ENCODE measurements around the gene NFKBIA.
"Not testable (repeated sequence)": the region's sequence is repeated elsewhere in the genome, so short reads cannot be mapped to it uniquely, and the experiment has no call there.

NFKBIA gene, protein sequence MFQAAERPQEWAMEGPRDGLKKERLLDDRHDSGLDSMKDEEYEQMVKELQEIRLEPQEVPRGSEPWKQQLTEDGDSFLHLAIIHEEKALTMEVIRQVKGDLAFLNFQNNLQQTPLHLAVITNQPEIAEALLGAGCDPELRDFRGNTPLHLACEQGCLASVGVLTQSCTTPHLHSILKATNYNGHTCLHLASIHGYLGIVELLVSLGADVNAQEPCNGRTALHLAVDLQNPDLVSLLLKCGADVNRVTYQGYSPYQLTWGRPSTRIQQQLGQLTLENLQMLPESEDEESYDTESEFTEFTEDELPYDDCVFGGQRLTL

GRCh38 chr14:35404449-35405303 lies at the start of gene NFKBIA:
TSS of gene NFKBIA (minus strand) at chr14:35404749. CDS start at chr14:35404644, 105 bp downstream.
- DNase-seq = peak; percentile 96

DNA sequence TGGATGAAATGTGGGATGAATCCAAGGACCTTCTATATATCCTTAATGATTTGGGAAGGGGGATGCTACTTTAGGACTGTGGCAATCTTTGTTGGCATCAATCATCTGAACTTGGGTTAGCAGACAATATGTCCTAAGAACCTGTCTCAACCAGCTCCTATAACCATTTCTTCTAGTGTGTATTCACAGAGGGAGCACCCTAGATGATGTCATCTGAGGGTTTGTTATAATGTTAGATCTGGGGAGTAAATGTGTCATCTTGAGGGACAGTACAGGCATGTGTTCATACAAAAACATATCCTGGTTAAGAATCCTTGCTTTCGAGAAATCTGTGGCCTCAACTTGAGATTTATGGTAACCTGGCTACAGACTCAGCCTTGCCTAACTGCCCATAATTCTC lies 41.9 kb upstream of the NFKBIA start:
- DNase-seq = no peak

DNA sequence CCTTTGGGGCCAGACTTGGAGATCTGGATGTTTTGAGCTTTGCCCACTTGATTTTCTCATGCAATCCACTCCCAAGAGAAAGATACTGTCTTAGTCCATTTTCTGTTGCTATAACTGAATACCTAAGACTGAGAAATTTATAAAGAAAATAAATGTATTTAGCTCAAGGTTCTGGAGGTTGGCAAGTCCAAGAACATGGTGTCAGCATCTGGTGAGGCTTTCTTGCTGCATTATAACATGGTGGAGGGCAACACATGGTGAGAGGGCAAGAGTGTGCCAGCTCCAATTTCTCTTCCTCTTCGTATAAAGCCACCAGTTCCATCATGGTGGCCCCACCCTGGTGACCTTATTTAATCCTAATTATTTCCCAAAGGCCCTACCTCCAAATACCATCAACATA lies 39.6 kb upstream of the NFKBIA start:
- DNase-seq = no peak

- DNase-seq = no peak
These were observed 36.6 kb upstream of the NFKBIA start for GRCh38 chr14:35441160-35441559.

GRCh38 chr14:35438910-35439713 lies 34.6 kb upstream of the NFKBIA start:
- DNase-seq = no peak

GRCh38 chr14:35438492-35438891 lies 33.9 kb upstream of the NFKBIA start:
- DNase-seq = not testable (repeated sequence)

GRCh38 chr14:35435177-35435576 lies 30.6 kb upstream of the NFKBIA start:
- no peak for DNase-seq

GRCh38 chr14:35433826-35434225 lies 29.3 kb upstream of the NFKBIA start:
- no peak for DNase-seq

DNA sequence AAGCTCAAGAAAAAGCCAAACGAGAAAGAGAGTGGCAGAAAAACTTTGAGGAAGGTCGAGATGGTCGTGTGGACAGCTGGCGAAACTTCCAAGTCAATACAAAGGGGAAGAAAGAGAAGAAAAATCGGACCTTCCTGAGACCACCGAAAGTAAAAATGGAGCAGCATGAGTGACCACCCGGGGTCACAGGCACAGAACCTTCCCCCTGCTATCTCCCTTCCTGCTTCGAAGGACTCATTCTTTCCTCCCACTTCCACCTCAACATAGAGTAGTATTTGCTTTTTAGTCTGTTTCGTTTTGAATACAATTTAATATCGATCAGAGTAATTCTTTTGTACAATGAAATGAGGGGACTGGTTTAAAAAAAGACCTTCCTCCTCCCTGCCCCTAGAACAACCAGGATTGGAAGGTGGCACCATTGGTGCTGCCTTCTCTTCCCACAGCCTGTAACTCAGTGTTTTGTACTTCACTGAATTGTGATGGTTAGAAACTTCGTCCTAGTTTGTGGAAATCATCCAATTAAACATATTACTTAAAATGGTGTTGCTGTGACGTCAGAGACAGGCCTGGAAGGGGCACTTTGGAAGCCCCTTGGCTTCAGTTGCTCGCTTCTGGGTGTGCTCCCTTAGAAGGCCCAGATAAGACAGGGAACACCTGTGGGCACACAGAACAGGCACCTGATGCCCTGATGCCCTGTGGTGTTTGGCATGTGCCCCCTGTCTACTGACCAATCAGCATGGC lies 26.1 kb upstream of the NFKBIA start:
- DNase-seq = no peak

DNA sequence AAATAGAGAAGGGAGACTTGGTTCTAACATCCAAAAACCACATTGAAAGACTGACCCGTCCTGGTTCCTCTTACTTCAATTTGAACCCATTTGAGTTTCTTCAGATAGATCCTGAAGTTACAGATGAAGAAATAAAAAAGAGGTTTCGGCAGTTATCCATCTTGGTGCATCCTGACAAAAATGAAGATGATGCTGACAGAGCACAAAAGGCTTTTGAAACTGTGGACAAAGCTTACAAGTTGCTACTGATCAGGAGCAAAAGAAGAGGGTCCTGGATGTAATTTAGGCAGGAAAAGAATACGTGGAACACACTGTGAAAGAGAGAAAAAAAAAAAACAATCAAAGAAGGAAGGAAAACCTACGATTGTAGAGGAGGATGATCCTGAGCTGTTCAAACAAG lies 25.4 kb upstream of the NFKBIA start:
- DNase-seq = no peak

DNA sequence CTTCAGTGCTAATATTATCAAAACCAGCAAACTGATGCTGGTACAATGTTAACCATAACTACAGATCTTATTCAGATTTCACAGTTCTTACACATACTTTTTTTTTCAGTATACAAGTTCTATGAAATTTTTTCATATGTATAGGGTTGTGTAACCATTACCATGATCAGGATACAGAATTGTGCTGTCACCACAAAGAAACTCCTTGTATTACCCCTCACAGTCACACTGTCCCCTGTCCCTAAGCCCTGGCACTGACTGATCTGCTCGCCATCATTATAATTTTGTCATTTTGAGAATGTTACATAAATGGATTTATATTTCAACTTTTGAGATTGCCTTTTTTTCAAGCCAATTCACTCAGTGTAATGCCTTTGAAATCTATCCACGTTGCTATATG lies 21.3 kb upstream of the NFKBIA start:
- DNase-seq = no peak

- no peak for DNase-seq
These were observed 19.1 kb upstream of the NFKBIA start for GRCh38 chr14:35423621-35424020.

DNA sequence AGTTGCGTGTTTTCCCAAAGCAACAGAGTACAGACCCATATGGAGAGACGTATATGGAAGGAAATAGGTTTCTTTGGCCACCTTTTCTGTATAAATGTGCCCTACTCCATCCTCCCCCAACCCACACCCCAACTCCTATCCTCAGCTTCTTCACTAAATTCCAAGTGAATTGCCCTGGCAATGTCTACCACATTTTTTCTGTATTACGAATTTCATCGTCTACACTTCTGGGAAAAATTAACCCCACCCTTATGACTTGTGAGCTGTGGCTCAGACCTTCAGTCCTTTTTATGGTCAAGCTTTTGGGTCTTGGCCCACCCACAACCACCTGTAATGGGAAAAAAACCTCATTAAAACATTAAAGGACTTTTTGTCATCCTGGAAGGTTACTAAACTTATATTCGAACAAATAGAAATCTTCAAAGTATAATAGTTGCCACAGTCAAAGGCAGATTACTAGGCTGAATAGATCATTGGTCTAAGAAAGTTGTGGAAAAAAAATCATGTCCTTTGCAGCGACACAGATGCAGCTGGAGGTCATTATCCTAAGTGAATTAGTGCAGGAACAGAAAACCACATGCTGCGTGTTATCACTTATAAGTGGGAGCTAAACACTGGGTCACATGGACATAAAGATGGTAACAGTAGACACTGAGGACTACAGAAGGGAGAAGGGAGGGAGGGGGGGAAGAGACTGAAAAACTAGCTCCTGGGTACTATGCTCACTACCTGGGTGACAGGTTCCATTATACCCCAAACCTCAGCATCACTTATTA lies 15.7 kb upstream of the NFKBIA start:
- DNase-seq = no peak

GRCh38 chr14:35419429-35419841 lies 14.9 kb upstream of the NFKBIA start:
- no peak for DNase-seq

DNA sequence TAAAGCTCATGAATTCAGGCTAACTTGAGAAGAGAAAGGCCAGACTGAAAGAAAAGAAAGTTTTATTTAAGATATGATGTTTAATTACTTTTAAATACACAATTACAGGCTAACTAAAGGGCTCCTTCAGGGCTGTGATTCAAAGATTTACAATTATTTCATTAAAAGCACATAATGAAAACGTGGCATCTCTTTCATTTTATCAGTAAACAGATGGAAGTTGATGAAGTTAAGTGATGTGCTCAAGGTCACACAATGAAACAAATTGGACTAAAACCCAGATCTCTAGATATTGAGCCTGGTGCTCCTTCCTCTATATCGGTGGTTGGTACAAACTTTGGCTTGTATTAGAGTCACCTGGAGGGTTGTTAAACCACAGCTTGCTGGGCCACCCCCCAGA lies 13.5 kb upstream of the NFKBIA start:
- no peak for DNase-seq

- peak; percentile 85 for DNase-seq
These were observed 11.7 kb upstream of the NFKBIA start for GRCh38 chr14:35416108-35416750.

GRCh38 chr14:35414365-35414764 lies 9.8 kb upstream of the NFKBIA start:
- no peak for DNase-seq

DNA sequence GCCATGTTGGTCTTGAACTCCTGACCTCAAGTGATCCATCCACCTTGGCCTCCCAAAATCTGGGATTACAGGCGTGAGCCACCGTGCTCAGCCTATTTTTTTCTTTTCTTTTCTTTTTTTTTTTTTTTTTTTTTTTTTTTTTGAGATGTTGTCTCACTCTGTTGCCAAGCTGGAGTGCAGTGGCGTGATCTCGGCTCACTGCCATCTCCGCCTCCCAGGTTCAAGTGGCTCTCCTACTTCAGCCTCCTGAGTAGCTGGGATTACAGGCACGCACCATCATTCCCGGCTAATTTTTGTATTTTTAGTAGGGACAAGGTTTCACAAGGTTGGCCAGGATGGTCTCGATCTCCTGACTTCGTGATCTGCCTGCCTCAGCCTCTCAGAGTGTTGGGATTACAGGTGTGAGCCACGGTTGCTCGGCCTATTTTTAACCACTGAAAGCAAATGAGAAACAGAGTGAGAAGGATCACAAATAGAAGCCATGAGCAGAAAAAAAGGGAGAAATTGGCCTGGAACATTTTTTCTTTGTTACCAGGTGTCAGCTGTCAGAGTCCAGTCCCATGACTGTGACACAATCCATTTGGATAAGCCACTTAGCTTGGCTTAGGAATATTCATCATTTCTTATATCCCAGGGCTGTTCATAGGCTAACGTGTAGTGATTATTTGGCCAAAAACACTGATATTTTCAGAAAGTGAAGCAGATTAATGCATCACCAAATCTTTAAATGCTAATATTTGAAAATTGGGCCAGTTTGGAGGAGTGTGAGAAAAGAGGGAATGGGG lies 7.9 kb upstream of the NFKBIA start:
- no peak for DNase-seq

- no peak for DNase-seq
These were observed 6.3 kb upstream of the NFKBIA start for GRCh38 chr14:35410858-35411257.

DNA sequence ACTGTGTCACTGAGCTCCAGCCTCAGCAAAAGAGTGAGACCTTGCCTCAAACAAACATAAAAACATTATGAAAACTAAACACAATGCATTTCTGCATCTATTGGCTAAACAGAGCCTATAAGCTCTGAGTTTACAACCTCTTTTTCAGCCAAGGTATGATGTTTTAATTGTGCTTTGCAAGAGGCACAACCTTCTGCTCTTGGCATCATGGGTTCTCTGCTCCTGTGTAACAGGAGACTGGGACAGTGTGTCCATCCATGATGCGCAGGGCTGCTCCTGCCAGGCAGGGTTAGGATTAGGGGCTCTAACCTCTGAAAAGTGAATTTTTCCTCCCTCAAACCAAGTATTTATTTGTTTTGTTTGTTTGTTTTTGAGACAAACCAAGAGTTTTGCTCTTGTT lies 5.0 kb upstream of the NFKBIA start:
- no peak for DNase-seq

All from stimulated activated CD4-positive, alpha-beta T cell treated with anti-CD3 and anti-CD28 coated beads, Interleukin-4, amount 100 ng/mL, for 24 hours (primary cell).